HEK293 (cell line): ENCODE results near the gene SEMA4C.
A peak's percentile ranks its signal among the peaks of the same experiment; 100 is the strongest.

Experiments
- BCL11B ChIP-seq: fragments of 450-650 bp; formaldehyde crosslinking; IDR thresholded peaks from 2 replicates; pipeline ENCODE4 v1.5.1; 2016; ENCODE audit warnings: low read depth, missing biosample characterization, missing genetic modification characterization
- GFI1B ChIP-seq: fragments of 450-650 bp; formaldehyde crosslinking; IDR thresholded peaks from 2 replicates; pipeline ENCODE4 v1.5.1; 2016; ENCODE audit warnings: missing biosample characterization, missing genetic modification characterization
- GLIS2 ChIP-seq: fragments of 450-650 bp; formaldehyde crosslinking; IDR thresholded peaks from 2 replicates; pipeline ENCODE4 v1.5.1; 2016; ENCODE audit warnings: missing biosample characterization, missing genetic modification characterization
- HOXA7 ChIP-seq: sonication (generic); formaldehyde crosslinking; IDR thresholded peaks from 2 replicates; pipeline ENCODE4 v1.8.1; 2022; ENCODE audit warnings: missing genetic modification reagents, borderline replicate concordance
- ZBTB1 ChIP-seq: fragments of 450-650 bp; formaldehyde crosslinking; IDR thresholded peaks from 2 replicates; pipeline ENCODE4 v1.5.1; 2016; ENCODE audit warnings: missing biosample characterization, missing genetic modification characterization
- ZFHX2 ChIP-seq: fragments of 450-650 bp; formaldehyde crosslinking; conservative IDR thresholded peaks from 2 replicates; pipeline ENCODE4 v1.5.1; 2016; ENCODE audit warnings: missing biosample characterization, missing genetic modification characterization
- ZFP3 ChIP-seq: fragments of 450-650 bp; formaldehyde crosslinking; IDR thresholded peaks from 2 replicates; pipeline ENCODE4 v1.5.1; 2016; ENCODE audit warnings: low read depth, missing biosample characterization, missing genetic modification characterization
- ZNF184 ChIP-seq: fragments of 450-650 bp; IDR thresholded peaks from 2 replicates; pipeline ENCODE4 v1.5.1; 2018; ENCODE audit warnings: missing biosample characterization, mild to moderate bottlenecking, missing genetic modification characterization
- ZNF2 ChIP-seq: fragments of 450-650 bp; formaldehyde crosslinking; IDR thresholded peaks from 2 replicates; pipeline ENCODE4 v1.5.1; 2016; ENCODE audit warnings: missing biosample characterization, missing genetic modification characterization
- ZNF404 ChIP-seq: fragments of 450-650 bp; formaldehyde crosslinking; IDR thresholded peaks from 2 replicates; pipeline ENCODE4 v1.5.1; 2017; ENCODE audit warnings: missing biosample characterization, missing genetic modification characterization
- ZNF416 ChIP-seq: fragments of 450-650 bp; formaldehyde crosslinking; IDR thresholded peaks from 2 replicates; pipeline ENCODE4 v1.5.1; 2016; ENCODE audit warnings: missing biosample characterization, missing genetic modification characterization
- ZNF426 ChIP-seq: fragments of 450-650 bp; formaldehyde crosslinking; IDR thresholded peaks from 2 replicates; pipeline ENCODE4 v1.5.1; 2017; ENCODE audit warnings: missing biosample characterization, missing genetic modification characterization, mild to moderate bottlenecking, inconsistent platforms, moderate library complexity
- ZNF514 ChIP-seq: fragments of 450-650 bp; formaldehyde crosslinking; IDR thresholded peaks from 2 replicates; pipeline ENCODE4 v1.5.1; 2016; ENCODE audit warnings: missing biosample characterization, missing genetic modification characterization
- ZNF549 ChIP-seq: fragments of 450-650 bp; IDR thresholded peaks from 2 replicates; pipeline ENCODE4 v1.5.1; 2018; ENCODE audit warnings: missing biosample characterization, missing genetic modification characterization, mild to moderate bottlenecking, inconsistent platforms, moderate library complexity
- ZNF560 ChIP-seq: fragments of 450-650 bp; formaldehyde crosslinking; IDR thresholded peaks from 2 replicates; pipeline ENCODE4 v1.5.1; 2017; ENCODE audit warnings: missing biosample characterization, missing genetic modification characterization, borderline replicate concordance
- ZNF571 ChIP-seq: fragments of 450-650 bp; formaldehyde crosslinking; IDR thresholded peaks from 2 replicates; pipeline ENCODE4 v1.5.0; 2017; ENCODE audit warnings: missing biosample characterization, missing genetic modification characterization
- ZNF626 ChIP-seq: fragments of 450-650 bp; sonication (Bioruptor Pico); formaldehyde crosslinking; IDR thresholded peaks from 2 replicates; pipeline ENCODE4 v1.5.1; 2018; ENCODE audit warnings: missing biosample characterization, missing genetic modification characterization, inconsistent platforms
- ZNF76 ChIP-seq: fragments of 450-650 bp; formaldehyde crosslinking; IDR thresholded peaks from 2 replicates; pipeline ENCODE4; 2016; ENCODE audit warnings: low read depth, missing biosample characterization, missing genetic modification characterization, borderline replicate concordance
- ZNF791 ChIP-seq: fragments of 450-650 bp; formaldehyde crosslinking; IDR thresholded peaks from 2 replicates; pipeline ENCODE4 v1.5.1; 2016; ENCODE audit warnings: missing biosample characterization, missing genetic modification characterization
- TF ChIP-seq, protein P1 (sequence below): fragments of 450-650 bp; formaldehyde crosslinking; IDR thresholded peaks from 2 replicates; pipeline ENCODE4 v1.5.1; 2016; ENCODE audit warnings: missing biosample characterization, missing genetic modification characterization
- TF ChIP-seq, protein P2 (sequence below): fragments of 450-650 bp; formaldehyde crosslinking; IDR thresholded peaks from 2 replicates; pipeline ENCODE4 v1.5.1; 2016; ENCODE audit warnings: missing biosample characterization, missing genetic modification characterization, borderline replicate concordance
- TF ChIP-seq, protein P3 (sequence below): fragments of 450-650 bp; formaldehyde crosslinking; IDR thresholded peaks from 2 replicates; pipeline ENCODE4 v1.5.1; 2016; ENCODE audit warnings: missing biosample characterization, missing genetic modification characterization
- TF ChIP-seq, protein P4 (sequence below): fragments of 450-650 bp; formaldehyde crosslinking; conservative IDR thresholded peaks from 2 replicates; pipeline ENCODE4 v1.5.1; 2016; ENCODE audit warnings: low read depth, missing biosample characterization, missing genetic modification characterization
- TF ChIP-seq, protein P5 (sequence below): fragments of 450-650 bp; formaldehyde crosslinking; IDR thresholded peaks from 2 replicates; pipeline ENCODE4 v1.5.1; 2016; ENCODE audit warnings: missing biosample characterization, missing genetic modification characterization

The SEMA4C gene

DNA sequence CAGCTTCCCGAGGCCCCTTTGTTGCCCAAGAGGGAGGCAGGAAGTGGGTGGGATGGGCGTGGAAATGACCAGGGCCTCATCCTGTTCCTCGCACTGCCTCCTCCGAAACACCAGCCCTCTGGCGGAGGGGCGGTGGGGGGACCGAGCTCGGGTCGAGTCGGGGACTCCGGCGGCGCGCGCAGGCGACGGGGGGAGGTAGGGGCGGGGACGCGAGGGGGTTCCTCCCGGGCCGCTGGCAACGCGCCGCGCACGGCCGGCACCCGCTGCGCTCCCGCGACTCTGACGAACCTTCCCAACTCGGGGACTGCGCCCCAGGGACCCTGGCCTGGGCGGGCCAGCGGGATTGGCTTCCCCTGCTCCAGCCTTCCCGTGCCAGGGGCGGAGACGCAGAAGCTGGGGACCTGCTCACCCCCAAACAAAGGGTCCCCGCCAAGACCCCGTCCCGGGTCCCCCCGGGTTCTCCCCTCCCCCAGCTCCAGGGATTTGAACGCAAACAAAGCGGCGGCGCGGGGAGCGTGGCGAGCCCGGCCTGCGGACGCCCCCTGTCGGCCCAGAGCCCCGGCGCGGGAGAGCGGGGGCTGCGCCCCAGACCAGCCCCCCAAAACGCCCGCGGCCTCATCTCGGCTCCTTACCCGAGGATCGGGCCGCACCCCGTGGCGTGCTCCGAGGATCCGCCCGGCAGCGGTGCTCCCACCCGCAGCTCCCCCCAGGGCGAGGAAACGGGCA lies 1.2 kb downstream of the SEMA4C start (continued):
- TF ChIP-seq, protein P1, sequence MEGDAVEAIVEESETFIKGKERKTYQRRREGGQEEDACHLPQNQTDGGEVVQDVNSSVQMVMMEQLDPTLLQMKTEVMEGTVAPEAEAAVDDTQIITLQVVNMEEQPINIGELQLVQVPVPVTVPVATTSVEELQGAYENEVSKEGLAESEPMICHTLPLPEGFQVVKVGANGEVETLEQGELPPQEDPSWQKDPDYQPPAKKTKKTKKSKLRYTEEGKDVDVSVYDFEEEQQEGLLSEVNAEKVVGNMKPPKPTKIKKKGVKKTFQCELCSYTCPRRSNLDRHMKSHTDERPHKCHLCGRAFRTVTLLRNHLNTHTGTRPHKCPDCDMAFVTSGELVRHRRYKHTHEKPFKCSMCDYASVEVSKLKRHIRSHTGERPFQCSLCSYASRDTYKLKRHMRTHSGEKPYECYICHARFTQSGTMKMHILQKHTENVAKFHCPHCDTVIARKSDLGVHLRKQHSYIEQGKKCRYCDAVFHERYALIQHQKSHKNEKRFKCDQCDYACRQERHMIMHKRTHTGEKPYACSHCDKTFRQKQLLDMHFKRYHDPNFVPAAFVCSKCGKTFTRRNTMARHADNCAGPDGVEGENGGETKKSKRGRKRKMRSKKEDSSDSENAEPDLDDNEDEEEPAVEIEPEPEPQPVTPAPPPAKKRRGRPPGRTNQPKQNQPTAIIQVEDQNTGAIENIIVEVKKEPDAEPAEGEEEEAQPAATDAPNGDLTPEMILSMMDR (tag by site-specific recombination), result peak; percentile 49
- TF ChIP-seq, protein P2, sequence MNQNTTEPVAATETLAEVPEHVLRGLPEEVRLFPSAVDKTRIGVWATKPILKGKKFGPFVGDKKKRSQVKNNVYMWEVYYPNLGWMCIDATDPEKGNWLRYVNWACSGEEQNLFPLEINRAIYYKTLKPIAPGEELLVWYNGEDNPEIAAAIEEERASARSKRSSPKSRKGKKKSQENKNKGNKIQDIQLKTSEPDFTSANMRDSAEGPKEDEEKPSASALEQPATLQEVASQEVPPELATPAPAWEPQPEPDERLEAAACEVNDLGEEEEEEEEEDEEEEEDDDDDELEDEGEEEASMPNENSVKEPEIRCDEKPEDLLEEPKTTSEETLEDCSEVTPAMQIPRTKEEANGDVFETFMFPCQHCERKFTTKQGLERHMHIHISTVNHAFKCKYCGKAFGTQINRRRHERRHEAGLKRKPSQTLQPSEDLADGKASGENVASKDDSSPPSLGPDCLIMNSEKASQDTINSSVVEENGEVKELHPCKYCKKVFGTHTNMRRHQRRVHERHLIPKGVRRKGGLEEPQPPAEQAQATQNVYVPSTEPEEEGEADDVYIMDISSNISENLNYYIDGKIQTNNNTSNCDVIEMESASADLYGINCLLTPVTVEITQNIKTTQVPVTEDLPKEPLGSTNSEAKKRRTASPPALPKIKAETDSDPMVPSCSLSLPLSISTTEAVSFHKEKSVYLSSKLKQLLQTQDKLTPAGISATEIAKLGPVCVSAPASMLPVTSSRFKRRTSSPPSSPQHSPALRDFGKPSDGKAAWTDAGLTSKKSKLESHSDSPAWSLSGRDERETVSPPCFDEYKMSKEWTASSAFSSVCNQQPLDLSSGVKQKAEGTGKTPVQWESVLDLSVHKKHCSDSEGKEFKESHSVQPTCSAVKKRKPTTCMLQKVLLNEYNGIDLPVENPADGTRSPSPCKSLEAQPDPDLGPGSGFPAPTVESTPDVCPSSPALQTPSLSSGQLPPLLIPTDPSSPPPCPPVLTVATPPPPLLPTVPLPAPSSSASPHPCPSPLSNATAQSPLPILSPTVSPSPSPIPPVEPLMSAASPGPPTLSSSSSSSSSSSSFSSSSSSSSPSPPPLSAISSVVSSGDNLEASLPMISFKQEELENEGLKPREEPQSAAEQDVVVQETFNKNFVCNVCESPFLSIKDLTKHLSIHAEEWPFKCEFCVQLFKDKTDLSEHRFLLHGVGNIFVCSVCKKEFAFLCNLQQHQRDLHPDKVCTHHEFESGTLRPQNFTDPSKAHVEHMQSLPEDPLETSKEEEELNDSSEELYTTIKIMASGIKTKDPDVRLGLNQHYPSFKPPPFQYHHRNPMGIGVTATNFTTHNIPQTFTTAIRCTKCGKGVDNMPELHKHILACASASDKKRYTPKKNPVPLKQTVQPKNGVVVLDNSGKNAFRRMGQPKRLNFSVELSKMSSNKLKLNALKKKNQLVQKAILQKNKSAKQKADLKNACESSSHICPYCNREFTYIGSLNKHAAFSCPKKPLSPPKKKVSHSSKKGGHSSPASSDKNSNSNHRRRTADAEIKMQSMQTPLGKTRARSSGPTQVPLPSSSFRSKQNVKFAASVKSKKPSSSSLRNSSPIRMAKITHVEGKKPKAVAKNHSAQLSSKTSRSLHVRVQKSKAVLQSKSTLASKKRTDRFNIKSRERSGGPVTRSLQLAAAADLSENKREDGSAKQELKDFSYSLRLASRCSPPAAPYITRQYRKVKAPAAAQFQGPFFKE, result no peak
- no peak for TF ChIP-seq ZNF416 (tag by site-specific recombination)
- no peak for TF ChIP-seq ZNF404 (tag by site-specific recombination)
- TF ChIP-seq ZBTB1 (tag by site-specific recombination), result no peak
- no peak for TF ChIP-seq ZNF791 (tag by site-specific recombination)
- TF ChIP-seq, protein P3, sequence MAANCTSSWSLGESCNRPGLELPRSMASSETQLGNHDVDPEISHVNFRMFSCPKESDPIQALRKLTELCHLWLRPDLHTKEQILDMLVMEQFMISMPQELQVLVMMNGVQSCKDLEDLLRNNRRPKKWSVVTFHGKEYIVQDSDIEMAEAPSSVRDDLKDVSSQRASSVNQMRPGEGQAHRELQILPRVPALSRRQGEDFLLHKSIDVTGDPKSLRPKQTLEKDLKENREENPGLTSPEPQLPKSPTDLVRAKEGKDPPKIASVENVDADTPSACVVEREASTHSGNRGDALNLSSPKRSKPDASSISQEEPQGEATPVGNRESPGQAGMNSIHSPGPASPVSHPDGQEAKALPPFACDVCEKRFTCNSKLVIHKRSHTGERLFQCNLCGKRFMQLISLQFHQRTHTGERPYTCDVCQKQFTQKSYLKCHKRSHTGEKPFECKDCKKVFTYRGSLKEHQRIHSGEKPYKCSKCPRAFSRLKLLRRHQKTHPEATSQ (tag by site-specific recombination), result no peak
- TF ChIP-seq ZFP3, result no peak
- TF ChIP-seq ZNF549 (tag by site-specific recombination), result no peak
- TF ChIP-seq ZNF571 (tag by site-specific recombination), result no peak
- TF ChIP-seq ZFHX2, result peak; percentile 44
- TF ChIP-seq ZNF426 (tag by site-specific recombination), result no peak
- no peak for TF ChIP-seq ZNF184 (tag by site-specific recombination)
- no peak for TF ChIP-seq GFI1B (tag by site-specific recombination)
- TF ChIP-seq ZNF2 (tag by site-specific recombination), result no peak
- TF ChIP-seq ZNF626 (tag by site-specific recombination), result no peak
- TF ChIP-seq HOXA7, result no peak
- TF ChIP-seq, protein P4, sequence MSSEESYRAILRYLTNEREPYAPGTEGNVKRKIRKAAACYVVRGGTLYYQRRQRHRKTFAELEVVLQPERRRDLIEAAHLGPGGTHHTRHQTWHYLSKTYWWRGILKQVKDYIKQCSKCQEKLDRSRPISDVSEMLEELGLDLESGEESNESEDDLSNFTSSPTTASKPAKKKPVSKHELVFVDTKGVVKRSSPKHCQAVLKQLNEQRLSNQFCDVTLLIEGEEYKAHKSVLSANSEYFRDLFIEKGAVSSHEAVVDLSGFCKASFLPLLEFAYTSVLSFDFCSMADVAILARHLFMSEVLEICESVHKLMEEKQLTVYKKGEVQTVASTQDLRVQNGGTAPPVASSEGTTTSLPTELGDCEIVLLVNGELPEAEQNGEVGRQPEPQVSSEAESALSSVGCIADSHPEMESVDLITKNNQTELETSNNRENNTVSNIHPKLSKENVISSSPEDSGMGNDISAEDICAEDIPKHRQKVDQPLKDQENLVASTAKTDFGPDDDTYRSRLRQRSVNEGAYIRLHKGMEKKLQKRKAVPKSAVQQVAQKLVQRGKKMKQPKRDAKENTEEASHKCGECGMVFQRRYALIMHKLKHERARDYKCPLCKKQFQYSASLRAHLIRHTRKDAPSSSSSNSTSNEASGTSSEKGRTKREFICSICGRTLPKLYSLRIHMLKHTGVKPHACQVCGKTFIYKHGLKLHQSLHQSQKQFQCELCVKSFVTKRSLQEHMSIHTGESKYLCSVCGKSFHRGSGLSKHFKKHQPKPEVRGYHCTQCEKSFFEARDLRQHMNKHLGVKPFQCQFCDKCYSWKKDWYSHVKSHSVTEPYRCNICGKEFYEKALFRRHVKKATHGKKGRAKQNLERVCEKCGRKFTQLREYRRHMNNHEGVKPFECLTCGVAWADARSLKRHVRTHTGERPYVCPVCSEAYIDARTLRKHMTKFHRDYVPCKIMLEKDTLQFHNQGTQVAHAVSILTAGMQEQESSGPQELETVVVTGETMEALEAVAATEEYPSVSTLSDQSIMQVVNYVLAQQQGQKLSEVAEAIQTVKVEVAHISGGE (tag by site-specific recombination), result peak; percentile 74
- TF ChIP-seq, protein P5, sequence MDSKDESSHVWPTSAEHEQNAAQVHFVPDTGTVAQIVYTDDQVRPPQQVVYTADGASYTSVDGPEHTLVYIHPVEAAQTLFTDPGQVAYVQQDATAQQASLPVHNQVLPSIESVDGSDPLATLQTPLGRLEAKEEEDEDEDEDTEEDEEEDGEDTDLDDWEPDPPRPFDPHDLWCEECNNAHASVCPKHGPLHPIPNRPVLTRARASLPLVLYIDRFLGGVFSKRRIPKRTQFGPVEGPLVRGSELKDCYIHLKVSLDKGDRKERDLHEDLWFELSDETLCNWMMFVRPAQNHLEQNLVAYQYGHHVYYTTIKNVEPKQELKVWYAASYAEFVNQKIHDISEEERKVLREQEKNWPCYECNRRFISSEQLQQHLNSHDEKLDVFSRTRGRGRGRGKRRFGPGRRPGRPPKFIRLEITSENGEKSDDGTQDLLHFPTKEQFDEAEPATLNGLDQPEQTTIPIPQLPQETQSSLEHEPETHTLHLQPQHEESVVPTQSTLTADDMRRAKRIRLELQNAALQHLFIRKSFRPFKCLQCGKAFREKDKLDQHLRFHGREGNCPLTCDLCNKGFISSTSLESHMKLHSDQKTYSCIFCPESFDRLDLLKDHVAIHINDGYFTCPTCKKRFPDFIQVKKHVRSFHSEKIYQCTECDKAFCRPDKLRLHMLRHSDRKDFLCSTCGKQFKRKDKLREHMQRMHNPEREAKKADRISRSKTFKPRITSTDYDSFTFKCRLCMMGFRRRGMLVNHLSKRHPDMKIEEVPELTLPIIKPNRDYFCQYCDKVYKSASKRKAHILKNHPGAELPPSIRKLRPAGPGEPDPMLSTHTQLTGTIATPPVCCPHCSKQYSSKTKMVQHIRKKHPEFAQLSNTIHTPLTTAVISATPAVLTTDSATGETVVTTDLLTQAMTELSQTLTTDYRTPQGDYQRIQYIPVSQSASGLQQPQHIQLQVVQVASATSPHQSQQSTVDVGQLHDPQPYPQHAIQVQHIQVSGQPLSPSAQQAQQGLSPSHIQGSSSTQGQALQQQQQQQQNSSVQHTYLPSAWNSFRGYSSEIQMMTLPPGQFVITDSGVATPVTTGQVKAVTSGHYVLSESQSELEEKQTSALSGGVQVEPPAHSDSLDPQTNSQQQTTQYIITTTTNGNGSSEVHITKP, result no peak
- TF ChIP-seq BCL11B (tag by site-specific recombination), result no peak
- TF ChIP-seq ZNF514 (tag by site-specific recombination), result no peak
- no peak for TF ChIP-seq ZNF560 (tag by site-specific recombination)
- peak; percentile 42 for TF ChIP-seq GLIS2 (tag by site-specific recombination)
- no peak for TF ChIP-seq ZNF76
